GM10266 (cell line): ENCODE measurements around the gene ARFGEF3.

ENCODE experiments used
- DNase-seq: peaks from one replicate; pipeline ENCODE4 v3.0.0; 2012; ENCODE audit errors: extremely low spot score
- CTCF ChIP-seq: IDR thresholded peaks from 2 replicates; pipeline ENCODE4 v1.5.1; 2012; ENCODE audit warnings: mild to moderate bottlenecking, low read depth; ENCODE audit not compliant: control insufficient read depth, insufficient read depth; ENCODE audit errors: missing control alignments

Gene ARFGEF3

GRCh38 chr6:138234363-138234762 lies 72.6 kb downstream of the ARFGEF3 start:
- no peak for DNase-seq
- TF ChIP-seq CTCF: no peak

GRCh38 chr6:138235205-138235604 lies 73.5 kb downstream of the ARFGEF3 start:
- DNase-seq: no peak
- TF ChIP-seq CTCF: no peak

GRCh38 chr6:138235693-138236092 lies 74.0 kb downstream of the ARFGEF3 start:
- no peak for DNase-seq
- TF ChIP-seq CTCF: no peak

GRCh38 chr6:138237463-138237862 lies 75.7 kb downstream of the ARFGEF3 start:
- no peak for DNase-seq
- TF ChIP-seq CTCF: no peak

GRCh38 chr6:138238368-138238767 lies 76.6 kb downstream of the ARFGEF3 start:
- no peak for DNase-seq
- TF ChIP-seq CTCF: no peak

DNA sequence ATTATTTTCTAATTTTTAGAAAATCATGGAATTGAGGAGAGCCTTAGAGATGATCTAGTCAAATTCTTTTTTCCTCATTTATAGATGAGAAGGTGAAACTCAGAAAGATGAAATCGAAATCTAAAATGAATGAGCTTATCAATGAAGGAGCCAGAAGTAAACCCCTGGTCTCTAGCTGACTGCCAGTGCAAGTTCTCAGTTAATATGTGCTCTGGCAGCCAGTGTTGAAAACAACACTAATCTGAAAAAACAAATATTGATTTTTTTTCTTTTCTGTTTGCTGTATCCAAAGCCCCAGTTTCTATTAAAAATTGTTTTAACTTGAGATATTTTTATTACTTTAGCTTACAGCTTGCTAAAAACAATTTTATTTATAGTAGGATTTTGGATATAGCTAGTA lies 78.0 kb downstream of the ARFGEF3 start:
- TF ChIP-seq CTCF: no peak
- DNase-seq: no peak

- no peak for DNase-seq
- TF ChIP-seq CTCF: no peak
Observed at GRCh38 chr6:138240476-138241245, 78.9 kb downstream of the ARFGEF3 start.
